Activated CD8-positive, alpha-beta memory T cell treated with anti-CD3 and anti-CD28 coated beads for 24 hours (primary cell): ENCODE measurements around the gene DMXL2.
"Not testable (repeated sequence)": the region's sequence is repeated elsewhere in the genome, so short reads cannot be mapped to it uniquely, and the experiment has no call there.

ENCODE experiments used
- DNase-seq: peaks from one replicate; pipeline ENCODE4 v3.0.0-alpha.2; 2020

DMXL2 gene

GRCh38 chr15:51576286-51576850, 46.2 kb downstream of the DMXL2 start:
- DNase-seq, result no peak

DNA sequence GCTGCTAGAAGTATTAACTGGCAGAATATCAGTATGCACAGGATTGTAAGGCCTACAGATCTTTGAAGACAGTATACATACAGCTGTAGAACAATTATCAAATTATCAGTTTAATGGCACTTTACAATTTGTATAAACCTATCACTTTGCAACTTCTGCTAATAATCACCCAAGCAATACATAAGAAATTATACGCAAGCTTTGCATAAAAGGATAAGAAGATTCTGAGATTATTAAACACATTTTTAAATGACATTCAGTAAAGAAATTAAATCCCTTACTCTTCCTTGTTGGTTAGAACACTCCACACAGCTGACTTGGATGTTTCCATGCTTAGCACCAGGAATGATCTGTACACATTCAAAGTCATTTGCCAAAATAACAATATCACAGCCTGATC, 46.8 kb downstream of the DMXL2 start:
- no peak for DNase-seq

GRCh38 chr15:51573352-51573751, 49.2 kb downstream of the DMXL2 start:
- DNase-seq, result not testable (repeated sequence)

GRCh38 chr15:51568939-51569784, 53.4 kb downstream of the DMXL2 start:
- not testable (repeated sequence) for DNase-seq

- no peak for DNase-seq
Observed at GRCh38 chr15:51561271-51561670, 61.3 kb downstream of the DMXL2 start.

- DNase-seq, result no peak
Observed at GRCh38 chr15:51558876-51559275, 63.7 kb downstream of the DMXL2 start.

DNA sequence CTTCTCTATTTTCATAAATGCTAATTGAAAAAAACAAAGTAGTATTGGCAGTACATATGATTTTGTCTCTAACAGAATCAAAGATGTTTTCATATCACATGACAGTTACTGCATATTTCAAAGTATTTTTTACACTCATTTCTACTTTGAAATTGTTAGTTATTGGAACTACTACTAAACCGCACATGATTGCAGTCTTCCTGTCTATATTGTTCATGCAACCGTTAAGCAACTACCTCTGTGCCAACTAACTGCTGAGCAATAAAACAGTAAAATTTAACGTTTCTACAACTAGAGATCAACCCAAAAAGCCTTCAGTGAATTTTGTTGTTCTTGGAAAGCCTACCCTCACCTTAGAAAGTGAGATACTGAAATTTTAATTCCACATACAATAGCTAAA, 64.2 kb downstream of the DMXL2 start:
- DNase-seq, result no peak

GRCh38 chr15:51550841-51551240, 71.7 kb downstream of the DMXL2 start:
- DNase-seq, result no peak

GRCh38 chr15:51547656-51548055, 74.9 kb downstream of the DMXL2 start:
- DNase-seq, result no peak

- DNase-seq, result no peak
Observed at GRCh38 chr15:51536965-51537574, 85.5 kb downstream of the DMXL2 start.

GRCh38 chr15:51533672-51534398, 88.7 kb downstream of the DMXL2 start:
- no peak for DNase-seq

DNA sequence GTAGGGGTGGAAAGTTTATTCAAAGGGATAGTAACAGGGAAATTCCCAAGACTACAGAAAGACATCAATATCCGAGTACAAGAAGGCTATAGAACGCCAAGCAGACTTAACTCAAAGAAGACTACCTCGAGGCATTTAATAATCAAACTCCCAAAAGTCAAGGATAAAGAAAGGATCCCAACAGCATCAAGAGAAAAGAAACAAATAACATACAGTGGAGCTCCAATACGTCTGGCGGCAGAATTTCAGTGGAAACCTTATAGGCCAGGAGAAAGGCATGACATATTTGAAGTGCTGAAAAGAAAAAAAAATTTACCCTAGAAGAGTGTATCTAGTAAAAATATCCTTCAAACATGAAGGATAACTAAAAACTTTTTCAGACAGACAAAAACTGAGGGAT, 95.6 kb downstream of the DMXL2 start:
- DNase-seq, result no peak

DNA sequence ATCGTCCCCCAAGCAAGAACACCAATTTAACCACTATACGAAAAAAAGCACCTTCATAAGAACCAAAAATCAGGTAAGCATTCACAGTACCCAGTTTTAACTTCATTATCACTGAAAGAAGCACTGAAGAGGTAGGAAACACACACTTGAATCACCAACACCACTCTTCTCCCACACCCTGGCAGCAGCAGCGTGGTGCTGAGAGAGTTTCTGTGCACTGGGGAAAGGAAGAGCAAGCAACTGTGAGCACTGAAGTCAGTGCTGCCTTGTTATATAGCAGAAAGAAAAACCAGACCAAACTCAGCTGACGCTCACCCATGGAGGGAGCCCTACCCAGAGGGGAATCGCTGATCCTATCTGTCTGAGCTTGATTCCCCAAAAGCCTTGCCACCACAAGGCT, 98.2 kb downstream of the DMXL2 start:
- DNase-seq, result no peak

GRCh38 chr15:51516291-51516690, 106.3 kb downstream of the DMXL2 start:
- no peak for DNase-seq

GRCh38 chr15:51505251-51505650, 117.3 kb downstream of the DMXL2 start:
- DNase-seq, result no peak

- DNase-seq, result no peak
Observed at GRCh38 chr15:51503003-51503402, 119.6 kb downstream of the DMXL2 start.

GRCh38 chr15:51499379-51499976, 123.1 kb downstream of the DMXL2 start:
- no peak for DNase-seq

DNA sequence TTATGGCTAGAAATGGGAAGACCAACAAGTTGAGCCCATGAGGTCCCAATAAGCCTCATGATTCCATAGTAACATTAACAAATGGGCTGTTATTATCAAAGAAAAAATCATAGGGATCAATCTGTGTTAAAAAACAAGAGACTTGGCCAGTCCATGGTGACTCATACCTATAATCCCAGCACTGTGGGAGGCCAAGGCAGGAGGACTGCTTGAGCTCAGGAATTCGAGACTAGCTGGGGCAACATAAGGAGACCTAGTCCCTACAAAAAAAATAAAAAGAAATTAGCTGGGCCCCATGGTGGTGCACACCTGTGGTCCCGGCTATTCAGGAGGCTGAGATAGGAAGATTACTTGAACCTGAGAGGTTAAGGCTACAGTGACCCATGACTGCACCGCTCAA, 124.8 kb downstream of the DMXL2 start:
- DNase-seq, result no peak

GRCh38 chr15:51496246-51496645, 126.3 kb downstream of the DMXL2 start:
- no peak for DNase-seq

GRCh38 chr15:51494411-51495314, 127.9 kb downstream of the DMXL2 start:
- no peak for DNase-seq

GRCh38 chr15:51493892-51494291, 128.7 kb downstream of the DMXL2 start:
- DNase-seq, result no peak

DNA sequence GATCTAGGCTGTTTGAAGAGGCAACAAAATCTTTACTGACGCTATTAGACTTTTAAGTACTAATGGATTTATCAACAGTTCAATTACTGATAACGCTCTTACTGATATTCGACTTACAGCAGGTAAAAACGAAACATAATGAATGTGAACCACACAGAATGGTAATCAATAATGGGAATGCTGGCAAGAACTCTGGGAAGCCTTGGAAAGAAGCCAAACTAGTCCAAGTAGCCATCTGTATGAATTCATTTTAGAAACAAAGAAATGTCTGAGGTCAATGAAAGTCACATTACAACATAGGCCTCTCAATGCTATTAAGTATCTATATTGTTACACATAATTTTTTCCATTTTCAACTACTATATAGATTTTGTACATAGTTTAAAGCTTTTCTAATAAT, 130.0 kb downstream of the DMXL2 start:
- no peak for DNase-seq
